Measurements from ENCODE around the gene CD19.
"Not testable (repeated sequence)": the region's sequence is repeated elsewhere in the genome, so short reads cannot be mapped to it uniquely, and the experiment has no call there.

Gene CD19

GRCh38 chr16:28931801-28932225, at the start of gene CD19:
TSS of gene CD19 (plus strand) at chr16:28931971. CDS start at chr16:28932001, 30 bp downstream.
- no peak for DNase-seq (ENCODE audit: low read depth in 1 of 2, low spot score in 1 of 2)

GRCh38 chr16:28882551-28883160, 49.1 kb upstream of the CD19 start:
- no peak for DNase-seq (ENCODE audit: low read depth in 1 of 2, low spot score in 1 of 2)

GRCh38 chr16:28883221-28883996, 48.4 kb upstream of the CD19 start:
- no peak for DNase-seq (ENCODE audit: low read depth in 1 of 2, low spot score in 1 of 2)

- no peak for DNase-seq (ENCODE audit: low read depth in 1 of 2, low spot score in 1 of 2)
Observed at GRCh38 chr16:28884045-28884444, 47.7 kb upstream of the CD19 start.

GRCh38 chr16:28886945-28887344, 44.8 kb upstream of the CD19 start:
- DNase-seq (ENCODE audit: low read depth in 1 of 2, low spot score in 1 of 2) = no peak

GRCh38 chr16:28890355-28890754, 41.4 kb upstream of the CD19 start:
- DNase-seq (ENCODE audit: low read depth in 1 of 2, low spot score in 1 of 2) = not testable (repeated sequence)

GRCh38 chr16:28891964-28892890, 39.5 kb upstream of the CD19 start:
- DNase-seq (ENCODE audit: low read depth in 1 of 2, low spot score in 1 of 2) = no peak

- no peak for DNase-seq (ENCODE audit: low read depth in 1 of 2, low spot score in 1 of 2)
Observed at GRCh38 chr16:28893291-28893690, 38.5 kb upstream of the CD19 start.

- no peak for DNase-seq (ENCODE audit: low read depth in 1 of 2, low spot score in 1 of 2)
Observed at GRCh38 chr16:28895609-28896008, 36.2 kb upstream of the CD19 start.

GRCh38 chr16:28897826-28898225, 33.9 kb upstream of the CD19 start:
- DNase-seq (ENCODE audit: low read depth in 1 of 2, low spot score in 1 of 2) = no peak

- DNase-seq (ENCODE audit: low read depth in 1 of 2, low spot score in 1 of 2) = no peak
Observed at GRCh38 chr16:28898266-28898665, 33.5 kb upstream of the CD19 start.

- no peak for DNase-seq (ENCODE audit: low read depth in 1 of 2, low spot score in 1 of 2)
Observed at GRCh38 chr16:28898942-28899341, 32.8 kb upstream of the CD19 start.

GRCh38 chr16:28899882-28900590, 31.7 kb upstream of the CD19 start:
- no peak for DNase-seq (ENCODE audit: low read depth in 1 of 2, low spot score in 1 of 2)

GRCh38 chr16:28900601-28901000, 31.2 kb upstream of the CD19 start:
- no peak for DNase-seq (ENCODE audit: low read depth in 1 of 2, low spot score in 1 of 2)

- DNase-seq (ENCODE audit: low read depth in 1 of 2, low spot score in 1 of 2) = no peak
Observed at GRCh38 chr16:28901862-28902261, 29.9 kb upstream of the CD19 start.

- no peak for DNase-seq (ENCODE audit: low read depth in 1 of 2, low spot score in 1 of 2)
Observed at GRCh38 chr16:28902909-28903308, 28.9 kb upstream of the CD19 start.

GRCh38 chr16:28903344-28904042, 28.3 kb upstream of the CD19 start:
- DNase-seq (ENCODE audit: low read depth in 1 of 2, low spot score in 1 of 2) = no peak

- no peak for DNase-seq (ENCODE audit: low read depth in 1 of 2, low spot score in 1 of 2)
Observed at GRCh38 chr16:28904363-28904762, 27.4 kb upstream of the CD19 start.

GRCh38 chr16:28904828-28905227, 26.9 kb upstream of the CD19 start:
- DNase-seq (ENCODE audit: low read depth in 1 of 2, low spot score in 1 of 2) = no peak

- no peak for DNase-seq (ENCODE audit: low read depth in 1 of 2, low spot score in 1 of 2)
Observed at GRCh38 chr16:28905229-28905754, 26.5 kb upstream of the CD19 start.
